RWPE1 (cell line): ENCODE results near the gene TMEM222.

ENCODE experiments used
- CTCF ChIA-PET: fragments of 350-600 bp; sonication (Branson Sonifier 250); formaldehyde crosslinking; extraction: SDS; loops from one replicate; lab custom pipeline; 2021; lab: Yijun Ruan, JAX
- POLR2A ChIA-PET: fragments of 400-600 bp; formaldehyde crosslinking; extraction: SDS; loops from one replicate; lab custom pipeline; 2020; ENCODE audit warnings: antibody characterized with exemption; ENCODE audit not compliant: low non-redundant PET; lab: Yijun Ruan, JAX
- DNase-seq: peaks from one replicate; pipeline ENCODE4 v3.0.0; 2012; ENCODE audit warnings: low spot score
- H3K27ac ChIP-seq: fragments of 450-650 bp; 2 replicates; pipeline ENCODE4 v1.5.1; 2017
- CTCF ChIP-seq: fragments of 450-650 bp; conservative IDR thresholded peaks from 2 replicates; pipeline ENCODE4 v1.5.1; 2017; ENCODE audit warnings: low read depth, mild to moderate bottlenecking

The TMEM222 gene

GRCh38 chr1:27358038-27358927, 36.3 kb downstream of the TMEM222 start:
- H3K27ac ChIP-seq: peak overlapping the region; percentile 98
- ChIA-PET CTCF (interaction anchor here (0.6 to 4.9 kb wide), 14 partner anchors 7 to 58 kb away, joined by 3 to 21 read pairs (median 6); no protein-coding TSS in a partner anchor), POLR2A (interaction anchor here (1.7 kb wide), 1 partner anchor 8 kb away, joined by 5 read pairs; the partner anchor contains the start of gene MAP3K6)

GRCh38 chr1:27358928-27359313, 37.0 kb downstream of the TMEM222 start:
- ChIA-PET POLR2A (interaction anchor here (1.7 kb wide), 1 partner anchor 8 kb away, joined by 5 read pairs; the partner anchor contains the start of gene MAP3K6), CTCF (interaction anchor here (0.8 to 4.9 kb wide), 4 partner anchors 16 to 59 kb away, joined by 4 to 21 read pairs (median 8); no protein-coding TSS in a partner anchor)
- H3K27ac ChIP-seq: peak overlapping the region; percentile 98
- no peak for DNase-seq
- TF ChIP-seq CTCF: no peak

More at GRCh38 chr1:27358038-27358927, 36.3 kb downstream of the TMEM222 start:
- no peak for TF ChIP-seq CTCF
- DNase-seq: no peak

GRCh38 chr1:27359822-27360158, 37.8 kb downstream of the TMEM222 start:
- POLR2A ChIA-PET: interaction anchor here (0.6 kb wide), 1 partner anchor 11 kb away, joined by 4 read pairs; no protein-coding TSS in a partner anchor

GRCh38 chr1:27360159-27361043, 38.4 kb downstream of the TMEM222 start:
- ChIA-PET POLR2A (interaction anchor here (0.6 kb wide), 1 partner anchor 11 kb away, joined by 4 read pairs; no protein-coding TSS in a partner anchor), CTCF (interaction anchor here (0.6 to 4.9 kb wide), 4 partner anchors 9 to 60 kb away, joined by 3 to 21 read pairs (median 4); no protein-coding TSS in a partner anchor)
- TF ChIP-seq CTCF: no peak
- peak overlapping the region; percentile 100 for H3K27ac ChIP-seq
- DNase-seq: no peak

More at GRCh38 chr1:27359822-27360158, 37.8 kb downstream of the TMEM222 start:
- TF ChIP-seq CTCF: no peak
- DNase-seq: no peak
- CTCF ChIA-PET: interaction anchor here (0.6 to 4.9 kb wide), 2 partner anchors 45 to 60 kb away, joined by 5 to 21 read pairs; no protein-coding TSS in a partner anchor
- H3K27ac ChIP-seq: peak overlapping the region; percentile 98

- POLR2A ChIA-PET: no interaction called here
- TF ChIP-seq CTCF: no peak
- no peak for DNase-seq
- CTCF ChIA-PET: interaction anchor here (0.7 kb wide), 1 partner anchor 61 kb away, joined by 3 read pairs; no protein-coding TSS in a partner anchor
- peak overlapping the region; percentile 100; the same call in 1 of the 2 replicates for H3K27ac ChIP-seq
These were observed 39.1 kb downstream of the TMEM222 start for GRCh38 chr1:27361044-27361402.
